Neuronal stem cell (in vitro differentiated cells): Measurements from ENCODE around the gene CSMD2.

Experiments used
- DNase-seq: peaks from one replicate; pipeline ENCODE4 v3.0.0-alpha.2; 2013; ENCODE audit warnings: low spot score
- H2AFZ ChIP-seq: one replicate; pipeline ENCODE4 v1.6.1; 2013; ENCODE audit warnings: mild to moderate bottlenecking, low read length, inconsistent platforms
- H2AK5ac ChIP-seq: 2 replicates; pipeline ENCODE4 v1.6.1; 2013; ENCODE audit warnings: low read depth, mild to moderate bottlenecking, inconsistent platforms, low read length, moderate library complexity, mixed read lengths
- H2BK120ac ChIP-seq: 2 replicates; pipeline ENCODE4 v1.6.1; 2013; ENCODE audit warnings: low read depth, mild to moderate bottlenecking, inconsistent platforms, low read length, moderate library complexity, mixed read lengths
- H2BK12ac ChIP-seq: one replicate; pipeline ENCODE4 v1.6.1; 2013; ENCODE audit warnings: low read length, inconsistent platforms
- H2BK15ac ChIP-seq: 2 replicates; pipeline ENCODE4 v1.6.1; 2013; ENCODE audit warnings: mild to moderate bottlenecking, low read length, inconsistent platforms, mixed read lengths
- H2BK5ac ChIP-seq: one replicate; pipeline ENCODE4 v1.6.1; 2013; ENCODE audit warnings: inconsistent platforms, mild to moderate bottlenecking, low read length, moderate library complexity
- H3K14ac ChIP-seq: one replicate; pipeline ENCODE4 v1.6.1; 2013; ENCODE audit warnings: low read length, inconsistent platforms
- H3K18ac ChIP-seq: 2 replicates; pipeline ENCODE4 v1.6.1; 2013; ENCODE audit warnings: low read length, inconsistent platforms
- H3K23ac ChIP-seq: 2 replicates; pipeline ENCODE4 v1.6.1; 2013; ENCODE audit warnings: low read depth, mild to moderate bottlenecking, mixed read lengths, low read length, inconsistent platforms; ENCODE audit not compliant: poor library complexity
- H3K27ac ChIP-seq: replicated peaks from 3 replicates; pipeline ENCODE4 v1.5.1; 2013; ENCODE audit warnings: low read length, inconsistent platforms
- H3K27me3 ChIP-seq, 3 experiments: 2 replicates each; pipeline ENCODE4 v1.6.1; 2013; ENCODE audit warnings: low read length in 3 of 3, mild to moderate bottlenecking in 2 of 3, inconsistent platforms in 1 of 3, low read depth in 1 of 3, mixed read lengths in 1 of 3, moderate library complexity in 1 of 3; ENCODE audit not compliant: control insufficient read depth in 3 of 3, insufficient read depth in 3 of 3
- H3K36me3 ChIP-seq, 2 donors: replicated peaks in 1 of 2; 2 replicates each; pipeline ENCODE4 v1.6.1; 2013; ENCODE audit warnings: low read length in 2 of 2; ENCODE audit not compliant: control insufficient read depth in 2 of 2, insufficient read depth in 2 of 2
- H3K4ac ChIP-seq: 2 replicates; pipeline ENCODE4 v1.6.1; 2013; ENCODE audit warnings: inconsistent platforms, mild to moderate bottlenecking, low read length, moderate library complexity
- H3K4me1 ChIP-seq, 2 donors: 1 replicate in 1 of 2; 2 replicates in 1 of 2; pipeline ENCODE4 v1.6.1; 2013; ENCODE audit warnings: low read length in 2 of 2, low read depth in 1 of 2; ENCODE audit not compliant: control insufficient read depth in 2 of 2, insufficient read depth in 1 of 2
- H3K4me2 ChIP-seq: one replicate; pipeline ENCODE4 v1.6.1; 2013; ENCODE audit warnings: mild to moderate bottlenecking, low read length, inconsistent platforms; ENCODE audit not compliant: insufficient read depth, poor library complexity, severe bottlenecking
- H3K4me3 ChIP-seq, 2 donors: 2 replicates each; pipeline ENCODE4 v1.5.1; 2013; ENCODE audit warnings: low read length in 2 of 2, mild to moderate bottlenecking in 2 of 2, inconsistent platforms in 1 of 2, moderate library complexity in 1 of 2
- H3K79me1 ChIP-seq: one replicate; pipeline ENCODE4 v1.6.1; 2013; ENCODE audit warnings: low read depth, mild to moderate bottlenecking, inconsistent platforms, low read length, moderate library complexity
- H3K9ac ChIP-seq: one replicate; pipeline ENCODE4 v1.6.1; 2013; ENCODE audit warnings: mild to moderate bottlenecking, low read depth, low read length, inconsistent platforms; ENCODE audit not compliant: poor library complexity
- H3K9me3 ChIP-seq, 2 donors: replicated peaks in 1 of 2; 2 replicates each; pipeline versions ENCODE3 to v1.6.1; 2013; ENCODE audit warnings: low read length in 2 of 2, mild to moderate bottlenecking in 2 of 2, inconsistent platforms in 1 of 2, low read depth in 1 of 2, mixed read lengths in 1 of 2, moderate library complexity in 1 of 2; ENCODE audit not compliant: control insufficient read depth in 2 of 2, insufficient read depth in 1 of 2
- H4K8ac ChIP-seq: one replicate; pipeline ENCODE4 v1.6.1; 2013; ENCODE audit warnings: low read depth, mild to moderate bottlenecking, inconsistent platforms, low read length, moderate library complexity
- H4K91ac ChIP-seq: one replicate; pipeline ENCODE4 v1.6.1; 2013; ENCODE audit warnings: low read length, low read depth, mild to moderate bottlenecking, inconsistent platforms; ENCODE audit not compliant: poor library complexity
- WGBS, 2 donors: extraction: QIAGEN DNeasy Blood & Tissue Kit; methylation state at CpG; one replicate each; pipeline ENCODE4 v1.1.7; 2013; ENCODE audit warnings: missing lambda C conversion rate in 2 of 2, mixed read lengths in 1 of 2; ENCODE audit not compliant: insufficient read length in 2 of 2, insufficient replicate concordance in 1 of 2; ENCODE audit errors: extremely low coverage in 2 of 2; 5-methylcytosine and 5-hydroxymethylcytosine counted together

Gene CSMD2

DNA sequence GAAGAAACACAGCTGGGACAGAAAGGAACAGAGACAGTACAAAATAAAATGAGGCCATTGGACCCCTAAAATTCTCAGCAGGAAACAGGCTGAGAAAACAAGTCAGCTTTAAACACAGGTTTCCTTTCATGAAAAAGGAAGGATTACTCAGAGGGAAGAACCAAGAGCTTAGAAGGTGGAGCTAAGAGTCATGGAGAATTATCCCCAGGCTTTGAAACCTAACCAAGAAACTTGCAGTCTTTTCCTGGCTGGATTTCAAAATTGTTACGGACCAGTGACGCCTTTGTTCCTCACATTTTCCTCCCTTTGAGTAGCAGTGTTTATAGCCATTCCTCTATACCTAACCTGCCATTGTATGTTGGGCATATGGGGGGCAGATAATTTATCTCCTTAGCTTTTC lies 292.3 kb downstream of the CSMD2 start:
- peaks cover 0 to 4% of the 10 kb centered on the region in 2 donors for H3K9me3 ChIP-seq
- H3K4me3 ChIP-seq: no peak overlapping the region
- peaks cover 0 to 3% of the 10 kb centered on the region in 2 donors for H3K4me1 ChIP-seq
- no peak overlapping the region for H2BK15ac ChIP-seq
- H3K36me3 ChIP-seq: no peaks in the 10 kb centered on the region
- no peak overlapping the region for H2AK5ac ChIP-seq
- WGBS, 2 donors: no CpG with 5 or more reads among the region's 2 CpGs
- H3K27ac ChIP-seq: no peak overlapping the region
- H3K14ac ChIP-seq: no peak overlapping the region
- no peak overlapping the region for H3K4ac ChIP-seq
- no peak overlapping the region for H2BK5ac ChIP-seq
- H3K23ac ChIP-seq: no peak overlapping the region
- H4K91ac ChIP-seq: no peak overlapping the region
- H3K79me1 ChIP-seq: no peaks in the 10 kb centered on the region
- no peak overlapping the region for H3K4me2 ChIP-seq
- no peak overlapping the region for H2BK120ac ChIP-seq
- peak; percentile 17 for DNase-seq
- H3K27me3 ChIP-seq: peaks cover 0 to 32% (median 0%) of the 10 kb centered on the region in 3 experiments
- H2BK12ac ChIP-seq: no peak overlapping the region
- no peak overlapping the region for H3K9ac ChIP-seq
- no peak overlapping the region for H3K18ac ChIP-seq
- H2AFZ ChIP-seq: no peak overlapping the region
- H4K8ac ChIP-seq: no peak overlapping the region

DNA sequence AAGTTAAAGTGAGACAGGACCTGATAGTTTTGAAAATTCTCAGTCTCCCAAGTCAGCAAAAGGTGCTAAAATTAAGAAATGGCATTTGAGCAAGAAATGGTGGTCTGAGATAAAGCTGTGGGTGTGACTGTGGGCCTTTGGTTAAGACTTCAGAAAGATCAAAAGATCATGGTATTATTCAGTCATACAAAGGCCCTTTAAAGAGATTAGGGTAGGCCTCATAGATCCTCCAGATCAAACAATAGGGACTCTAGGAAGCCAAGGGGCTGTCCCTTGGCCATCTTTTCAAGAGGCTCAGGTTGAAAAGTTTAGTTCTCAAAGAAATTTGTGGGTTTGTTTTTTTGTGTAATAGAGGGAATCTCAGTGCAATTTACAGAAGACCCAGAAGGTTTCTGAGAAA lies 292.8 kb downstream of the CSMD2 start:
- Histone ChIP-seq H3K4me3 (no peak overlapping the region), H4K91ac (no peak overlapping the region), H3K14ac (no peak overlapping the region), H2BK12ac (no peak overlapping the region), H3K4me2 (no peak overlapping the region), H2BK5ac (no peak overlapping the region), H3K23ac (no peak overlapping the region), H3K4ac (no peak overlapping the region), H2BK120ac (no peak overlapping the region), H4K8ac (no peak overlapping the region), H3K27me3 (peaks cover 0 to 32% (median 0%) of the 10 kb centered on the region in 3 experiments), H3K27ac (no peak overlapping the region), H3K4me1 (peaks cover 0 to 3% of the 10 kb centered on the region in 2 donors), H2BK15ac (no peak overlapping the region), H3K18ac (no peak overlapping the region), H3K9me3 (peaks cover 0 to 4% of the 10 kb centered on the region in 2 donors), H3K9ac (no peak overlapping the region), H2AK5ac (no peak overlapping the region), H3K79me1 (no peaks in the 10 kb centered on the region), H3K36me3 (no peaks in the 10 kb centered on the region), H2AFZ (no peak overlapping the region)
- DNase-seq: peak; percentile 11

DNA sequence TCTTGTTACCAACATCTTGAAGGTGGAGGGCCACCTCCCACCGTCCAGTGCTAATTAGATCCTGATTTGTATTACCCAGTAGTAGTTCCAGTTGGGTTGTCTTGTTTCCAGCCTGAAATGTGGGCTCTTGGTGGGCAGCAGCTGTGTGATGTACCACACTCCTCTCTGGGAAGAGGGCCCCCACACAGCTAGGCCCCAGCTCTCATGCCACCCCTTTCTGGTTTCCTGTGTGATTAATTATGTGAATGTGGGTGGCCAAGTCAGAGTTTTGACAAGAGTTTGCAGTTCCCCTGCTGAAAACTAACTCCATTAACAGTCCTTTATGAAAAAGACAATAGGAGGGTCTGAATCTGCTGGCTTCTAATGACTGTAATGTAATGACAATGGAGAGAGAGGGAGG lies 297.3 kb downstream of the CSMD2 start:
- Histone ChIP-seq H3K4me3 (no peak overlapping the region), H3K36me3 (no peaks in the 10 kb centered on the region), H3K23ac (no peak overlapping the region), H3K4me1 (peaks cover 0 to 3% of the 10 kb centered on the region in 2 donors), H2AK5ac (no peak overlapping the region), H4K8ac (no peak overlapping the region), H3K14ac (no peak overlapping the region), H3K79me1 (peaks cover 1% of the 10 kb centered on the region), H2BK120ac (no peak overlapping the region), H2BK15ac (no peak overlapping the region), H3K27me3 (peaks cover 0 to 14% (median 0%) of the 10 kb centered on the region in 3 experiments), H3K4me2 (no peak overlapping the region), H2BK5ac (no peak overlapping the region), H3K27ac (no peak overlapping the region), H3K9ac (no peak overlapping the region), H2AFZ (no peak overlapping the region), H3K4ac (no peak overlapping the region), H3K18ac (no peak overlapping the region), H3K9me3 (no peaks in the 10 kb centered on the region), H4K91ac (no peak overlapping the region), H2BK12ac (no peak overlapping the region)
- no peak for DNase-seq
- WGBS, 2 donors: no CpG with 5 or more reads among the region's 1 CpG

DNA sequence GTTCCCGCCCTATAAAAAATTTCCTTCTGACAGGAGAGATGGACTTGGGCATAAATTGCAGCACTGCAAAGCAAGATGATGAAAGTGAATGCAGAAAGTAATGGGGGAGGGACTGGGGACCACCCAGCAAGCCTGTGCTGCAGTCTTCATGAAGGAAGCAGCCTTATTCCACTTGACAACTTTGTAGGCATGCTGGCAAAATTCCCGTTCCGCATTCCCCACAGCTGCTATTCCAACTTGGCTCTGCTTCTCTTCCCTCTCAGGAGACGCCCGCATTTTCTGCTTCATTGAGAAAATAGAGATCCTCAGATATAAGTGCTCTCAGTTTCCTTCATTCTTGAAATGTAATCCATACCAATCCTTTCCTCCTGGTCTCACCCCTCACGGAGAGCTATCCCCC lies 298.7 kb downstream of the CSMD2 start:
- H3K9ac ChIP-seq: no peak overlapping the region
- peaks cover 0 to 14% (median 0%) of the 10 kb centered on the region in 3 experiments for H3K27me3 ChIP-seq
- H3K79me1 ChIP-seq: peaks cover 1% of the 10 kb centered on the region
- no peak overlapping the region for H3K23ac ChIP-seq
- no peak overlapping the region for H3K4me2 ChIP-seq
- H2AK5ac ChIP-seq: no peak overlapping the region
- WGBS, 2 donors: no CpG with 5 or more reads among the region's 6 CpGs
- no peak overlapping the region for H3K14ac ChIP-seq
- H3K4ac ChIP-seq: no peak overlapping the region
- H3K18ac ChIP-seq: no peak overlapping the region
- H3K4me1 ChIP-seq: no peaks in the 10 kb centered on the region
- no peaks in the 10 kb centered on the region for H3K9me3 ChIP-seq
- H4K8ac ChIP-seq: no peak overlapping the region
- no peaks in the 10 kb centered on the region for H3K36me3 ChIP-seq
- H3K27ac ChIP-seq: no peak overlapping the region
- H2BK12ac ChIP-seq: no peak overlapping the region
- H2BK15ac ChIP-seq: no peak overlapping the region
- no peak overlapping the region for H2BK120ac ChIP-seq
- H4K91ac ChIP-seq: no peak overlapping the region
- no peak overlapping the region for H3K4me3 ChIP-seq
- no peak overlapping the region for H2BK5ac ChIP-seq
- no peak for DNase-seq
- H2AFZ ChIP-seq: no peak overlapping the region
